PC-3 (cell line): Measurements from ENCODE around the gene GRIK1. TPM values are rescaled to one million over a fixed set of nuclear protein-coding genes. Genes with fewer than 3 reads are reported as not detected.

Experiments
- ATAC-seq: fragments of 200-7000 bp; cut with Tn5 transposase; 2 replicates; pipeline ENCODE4 v1.9.1; 2020; ENCODE audit warnings: mild to moderate bottlenecking, moderate library complexity
- BruUV-seq: library from RNA; stranded (reverse); fragments of 400-500 nt; replicated peaks from 2 replicates; lab custom pipeline; 2021; lab: Mats Ljungman, UMichigan
- CTCF ChIA-PET: fragments of 300-600 bp; sonication (Branson Sonifier 250); formaldehyde crosslinking; loops from one replicate; lab custom pipeline; 2022; ENCODE audit warnings: antibody characterized with exemption; lab: Charles Lee
- POLR2A ChIA-PET: fragments of 300-600 bp; sonication (Branson Sonifier 250); formaldehyde crosslinking; loops from one replicate; lab custom pipeline; 2022; ENCODE audit warnings: antibody characterized with exemption; ENCODE audit not compliant: unreplicated experiment; lab: Charles Lee
- DNase-seq: peaks from one replicate; pipeline ENCODE4 v3.0.0-alpha.2; 2015
- H2AFZ ChIP-seq: fragments of 300-600 bp; sonication (generic); 2 replicates; pipeline ENCODE4 v1.6.0; 2016; ENCODE audit warnings: antibody characterized with exemption, low read length
- H3F3A ChIP-seq: fragments of 300-600 bp; sonication (generic); one replicate; pipeline ENCODE4 v1.6.0; 2017; ENCODE audit warnings: antibody characterized with exemption, low read length, control low read depth, mild to moderate bottlenecking; ENCODE audit not compliant: unreplicated experiment
- H3K27ac ChIP-seq: fragments of 300-600 bp; sonication (generic); 2 replicates; pipeline ENCODE4 v1.5.1; 2016; ENCODE audit warnings: mild to moderate bottlenecking, low read length
- H3K27me3 ChIP-seq: fragments of 300-600 bp; sonication (generic); 2 replicates; pipeline ENCODE4 v1.6.1; 2016; ENCODE audit warnings: low read length, mixed read lengths
- H3K36me3 ChIP-seq: fragments of 300-600 bp; sonication (generic); 2 replicates; pipeline ENCODE4 v1.6.1; 2016; ENCODE audit warnings: low read depth, mixed run types, low read length, mixed read lengths
- H3K4me1 ChIP-seq: fragments of 300-600 bp; sonication (generic); 2 replicates; pipeline ENCODE4 v1.5.1; 2016; ENCODE audit warnings: low read length; ENCODE audit not compliant: insufficient read depth
- H3K4me2 ChIP-seq: fragments of 300-600 bp; sonication (generic); 2 replicates; pipeline ENCODE4 v1.6.0; 2016; ENCODE audit warnings: low read length
- H3K4me3 ChIP-seq: fragments of 300-600 bp; sonication (generic); 2 replicates; pipeline ENCODE4 v1.5.1; 2016; ENCODE audit warnings: mild to moderate bottlenecking, low read length, mixed read lengths
- H3K79me2 ChIP-seq: fragments of 300-600 bp; sonication (generic); 2 replicates; pipeline ENCODE4 v1.6.1; 2017; ENCODE audit warnings: low read length, mixed read lengths
- H3K9ac ChIP-seq: fragments of 300-600 bp; sonication (generic); 2 replicates; pipeline ENCODE4 v1.6.0; 2016; ENCODE audit warnings: mild to moderate bottlenecking, low read length
- H3K9me2 ChIP-seq: fragments of 300-600 bp; sonication (generic); replicated peaks from 2 replicates; pipeline ENCODE4 v1.6.1; 2016; ENCODE audit warnings: mixed run types, low read length, mixed read lengths
- H3K9me3 ChIP-seq: fragments of 300-600 bp; sonication (generic); 2 replicates; pipeline ENCODE4 v1.6.1; 2016; ENCODE audit warnings: low read length, mixed read lengths
- H4K20me1 ChIP-seq: fragments of 300-600 bp; sonication (generic); 2 replicates; pipeline ENCODE4 v1.6.1; 2016; ENCODE audit warnings: low read length, mixed read lengths
- CTCF ChIP-seq: fragments of 300-600 bp; sonication (generic); conservative IDR thresholded peaks from 2 replicates; pipeline ENCODE4 v1.5.1; 2017; ENCODE audit warnings: antibody characterized with exemption, low read depth, mild to moderate bottlenecking, low read length
- EZH2 ChIP-seq: fragments of 300-600 bp; sonication (generic); IDR thresholded peaks from one replicate; pipeline ENCODE4 v1.6.1; 2017; ENCODE audit warnings: antibody characterized with exemption, mild to moderate bottlenecking, low read length; ENCODE audit not compliant: unreplicated experiment
- EZH2phosphoT487 ChIP-seq: fragments of 300-600 bp; sonication (generic); IDR thresholded peaks from 2 replicates; pipeline ENCODE4 v1.6.1; 2018; ENCODE audit warnings: mild to moderate bottlenecking, antibody characterized with exemption, low read length, borderline replicate concordance
- intact Hi-C: fragments of 100-400 bp; cut with micrococcal nuclease; formaldehyde crosslinking; loops from 2 replicates; pipeline ENCODE4 v1.9.0; 2023
- total RNA-seq: library from RNA; depleted of rRNA; stranded (reverse); fragments of >200 nt; gene quantifications from 2 replicates; pipeline ENCODE4 v1.2.3, GENCODE V29; 2014

GRIK1 gene
- total RNA-seq, 1 experiment from 2014 or later, result not detected

GRCh38 chr21:29939104-29939923 lies 482 bp downstream of the GRIK1 start:
- Histone ChIP-seq H3F3A (no peaks in the 10 kb centered on the region), H4K20me1 (no peaks in the 10 kb centered on the region), H3K27ac (no peak overlapping the region), H3K9ac (no peak overlapping the region), H3K4me1 (no peaks in the 10 kb centered on the region), H3K4me2 (no peak overlapping the region), H3K9me3 (no peaks in the 10 kb centered on the region), H3K36me3 (no peaks in the 10 kb centered on the region), H3K79me2 (no peaks in the 10 kb centered on the region), H3K27me3 (peaks cover 63% of the 10 kb centered on the region), H2AFZ (no peak overlapping the region), H3K4me3 (no peak overlapping the region), H3K9me2 (no peaks in the 10 kb centered on the region)
- no peak for DNase-seq
- TF ChIP-seq EZH2phosphoT487 (no peak), EZH2 (no peak), CTCF (no peak)
- no peak for ATAC-seq
- BruUV-seq, result no TSS peak
- intact Hi-C loops, result no loop called here
- POLR2A ChIA-PET, result no interaction called here
- CTCF ChIA-PET, result no interaction called here

DNA sequence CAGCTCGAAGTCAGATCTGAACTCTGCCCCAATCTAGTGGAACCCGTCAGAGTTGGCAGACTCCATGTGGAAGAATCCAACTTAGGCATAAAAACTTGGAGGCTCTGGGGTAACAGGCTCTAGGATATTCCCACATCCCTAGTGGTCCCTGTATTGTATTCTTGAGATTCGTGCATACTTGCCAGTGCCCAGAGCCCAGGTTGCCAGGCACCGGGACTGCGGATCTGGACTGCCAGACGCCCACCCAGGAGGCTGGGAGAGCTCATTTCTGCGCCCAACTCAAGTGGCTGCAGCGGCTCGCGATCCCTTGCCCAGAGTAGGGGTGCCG lies 1.1 kb downstream of the GRIK1 start:
- POLR2A ChIA-PET, result no interaction called here
- no peak overlapping the region for H3K9ac ChIP-seq
- H3K9me2 ChIP-seq, result no peaks in the 10 kb centered on the region
- no TSS peak for BruUV-seq
- TF ChIP-seq EZH2, result no peak
- no peak for TF ChIP-seq CTCF
- TF ChIP-seq EZH2phosphoT487, result no peak
- no peak overlapping the region for H2AFZ ChIP-seq
- H3K4me2 ChIP-seq, result no peak overlapping the region
- no peak overlapping the region for H3K4me3 ChIP-seq
- H3K4me1 ChIP-seq, result no peaks in the 10 kb centered on the region
- no peaks in the 10 kb centered on the region for H3K79me2 ChIP-seq
- H3F3A ChIP-seq, result no peaks in the 10 kb centered on the region
- no peak for ATAC-seq
- CTCF ChIA-PET, result no interaction called here
- no peaks in the 10 kb centered on the region for H3K9me3 ChIP-seq
- no peak overlapping the region for H3K27ac ChIP-seq
- H3K27me3 ChIP-seq, result peaks cover 61% of the 10 kb centered on the region
- intact Hi-C loops, result no loop called here
- DNase-seq, result no peak
- no peaks in the 10 kb centered on the region for H3K36me3 ChIP-seq
- no peaks in the 10 kb centered on the region for H4K20me1 ChIP-seq

DNA sequence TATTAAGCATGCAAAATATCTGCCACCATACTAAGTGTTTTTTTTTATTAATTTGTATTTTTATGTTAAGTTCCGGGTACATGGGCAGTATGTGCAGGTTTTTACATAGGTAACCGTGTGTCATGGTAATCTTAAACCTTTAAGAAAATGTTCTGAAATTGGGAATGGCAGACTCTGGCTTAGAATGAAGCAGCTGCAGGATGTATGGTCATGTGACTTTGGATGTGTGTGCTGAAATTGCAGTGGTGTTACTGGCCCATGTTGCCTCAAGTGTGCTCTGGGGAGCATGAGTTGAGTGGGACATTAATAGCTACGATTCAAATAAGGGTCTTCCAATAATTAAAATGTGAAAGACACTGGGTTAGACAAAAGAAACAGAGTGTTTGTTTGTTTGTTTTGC lies 6.7 kb downstream of the GRIK1 start:
- Histone ChIP-seq H3K4me1 (no peaks in the 10 kb centered on the region), H3K27ac (no peak overlapping the region), H3K9me3 (no peaks in the 10 kb centered on the region), H3K4me2 (no peak overlapping the region), H3K4me3 (no peak overlapping the region), H3K36me3 (no peaks in the 10 kb centered on the region), H3K9ac (no peak overlapping the region), H2AFZ (no peak overlapping the region), H3K79me2 (no peaks in the 10 kb centered on the region), H4K20me1 (no peaks in the 10 kb centered on the region), H3K9me2 (no peaks in the 10 kb centered on the region), H3F3A (no peaks in the 10 kb centered on the region), H3K27me3 (peaks cover 14% of the 10 kb centered on the region)
- ATAC-seq (no peak), DNase-seq (no peak)
- no TSS peak for BruUV-seq
- intact Hi-C loops, result no loop called here
- TF ChIP-seq CTCF, result no peak
- no peak for TF ChIP-seq EZH2
- TF ChIP-seq EZH2phosphoT487, result no peak
- CTCF ChIA-PET, result no interaction called here
- POLR2A ChIA-PET, result no interaction called here
